HFFc6 (cell line): ENCODE measurements around the gene PLA2G12A. TPM values are rescaled to one million over a fixed set of nuclear protein-coding genes. Genes with fewer than 3 reads are reported as not detected.

Experiments used
- DNase-seq: peaks from one replicate; pipeline ENCODE4 v3.0.0-alpha.2; 2018
- H3K27ac Mint-ChIP-seq: 2 replicates; pipeline ENCODE4 v1.8.0; 2020; ENCODE audit warnings: mild to moderate bottlenecking, mixed read lengths
- H3K27me3 Mint-ChIP-seq: 2 replicates; pipeline ENCODE4 v1.8.0; 2021; ENCODE audit warnings: mild to moderate bottlenecking, moderate library complexity, mixed read lengths; ENCODE audit not compliant: insufficient read depth
- H3K36me3 Mint-ChIP-seq: 2 replicates; pipeline ENCODE4 v1.8.0; 2021; ENCODE audit warnings: low read depth, mixed read lengths
- H3K4me1 Mint-ChIP-seq: 2 replicates; pipeline ENCODE4 v1.8.0; 2020; ENCODE audit warnings: low read depth, mixed read lengths
- H3K4me3 Mint-ChIP-seq: 2 replicates; pipeline ENCODE4 v1.8.0; 2020; ENCODE audit warnings: mild to moderate bottlenecking, moderate library complexity, mixed read lengths
- H3K9me3 Mint-ChIP-seq: 2 replicates; pipeline ENCODE4 v1.8.0; 2020; ENCODE audit warnings: mild to moderate bottlenecking, mixed read lengths
- CTCF ChIP-seq: fragments of 200-600 bp; sonication (generic); IDR thresholded peaks from 2 replicates; pipeline ENCODE4 v1.5.0; 2021; ENCODE audit warnings: antibody characterized with exemption, mild to moderate bottlenecking
- total RNA-seq, 6 experiments: library from RNA; stranded (reverse); fragmentation: NEBNext Ultra II Directional; extraction: Animal tissue kit (Norgen Biotek cat#: 25700); gene quantifications; 2 replicates in 1 of 6; 3 replicates in 5 of 6; pipeline ENCODE4 v1.2.3, GENCODE V29; 2021

The PLA2G12A gene
- total RNA-seq, 6 experiments from 2014 or later: 33.1 to 40.7 (median 38.1) TPM

GRCh38 chr4:109708990-109709389 is 20.9 kb downstream of the PLA2G12A start:
- TF ChIP-seq CTCF: no peak
- H3K4me3 Mint-ChIP-seq: no peak overlapping the region
- H3K27ac Mint-ChIP-seq: no peak overlapping the region
- H3K9me3 Mint-ChIP-seq: no peaks in the 10 kb centered on the region
- H3K4me1 Mint-ChIP-seq: peaks cover 4% of the 10 kb centered on the region
- no peak for DNase-seq
- H3K36me3 Mint-ChIP-seq: peaks cover 9% of the 10 kb centered on the region; the same call in 1 of the 2 replicates
- no peaks in the 10 kb centered on the region for H3K27me3 Mint-ChIP-seq

GRCh38 chr4:109708435-109708834 is 21.4 kb downstream of the PLA2G12A start:
- Mint-ChIP-seq H3K4me1 (peaks cover 9% of the 10 kb centered on the region), H3K4me3 (no peak overlapping the region), H3K27ac (no peak overlapping the region), H3K36me3 (peaks cover 9% of the 10 kb centered on the region; the same call in 1 of the 2 replicates), H3K9me3 (no peaks in the 10 kb centered on the region), H3K27me3 (no peaks in the 10 kb centered on the region)
- no peak for TF ChIP-seq CTCF
- DNase-seq: no peak

- Mint-ChIP-seq H3K9me3 (no peaks in the 10 kb centered on the region), H3K4me3 (peak overlapping the region; percentile 93), H3K27me3 (peaks cover 4% of the 10 kb centered on the region), H3K36me3 (peaks cover 10% of the 10 kb centered on the region), H3K4me1 (peaks cover 31% of the 10 kb centered on the region), H3K27ac (peak overlapping the region; percentile 56)
- DNase-seq: no peak
- TF ChIP-seq CTCF: no peak
Measured at GRCh38 chr4:109703664-109704361, 26.1 kb downstream of the PLA2G12A start.

- peaks cover 4% of the 10 kb centered on the region for H3K27me3 Mint-ChIP-seq
- peak within 1 kb of the TSS; percentile 90 for H3K27ac Mint-ChIP-seq
- peak within 1 kb of the TSS; percentile 93 for H3K4me3 Mint-ChIP-seq
- peaks cover 7% of the 10 kb centered on the region for H3K36me3 Mint-ChIP-seq
- H3K4me1 Mint-ChIP-seq: peaks cover 31% of the 10 kb centered on the region
- peak; percentile 87 for TF ChIP-seq CTCF
- peak; percentile 63 for DNase-seq
- H3K9me3 Mint-ChIP-seq: no peaks in the 10 kb centered on the region
Measured at GRCh38 chr4:109702950-109703663, 26.8 kb downstream of the PLA2G12A start, which contains the start of gene CASP6. CASP6 (minus strand) TSS chr4:109703445; CDS start chr4:109703395, 50 bp downstream.

- peaks cover 13% of the 10 kb centered on the region for H3K36me3 Mint-ChIP-seq
- DNase-seq: no peak
- peak overlapping the region; percentile 90 for H3K27ac Mint-ChIP-seq
- H3K27me3 Mint-ChIP-seq: peaks cover 4% of the 10 kb centered on the region
- H3K4me3 Mint-ChIP-seq: peak overlapping the region; percentile 93
- H3K9me3 Mint-ChIP-seq: no peaks in the 10 kb centered on the region
- peaks cover 31% of the 10 kb centered on the region for H3K4me1 Mint-ChIP-seq
- no peak for TF ChIP-seq CTCF
Measured at GRCh38 chr4:109701566-109702410, 28.1 kb downstream of the PLA2G12A start.
